AG09309 (cell line): Measurements from ENCODE around the gene OR7G2.
A peak's percentile ranks its signal among the peaks of the same experiment; 100 is the strongest.

Experiments used
- DNase-seq: peaks from one replicate; pipeline ENCODE4 v3.0.0-alpha.2; 2010; ENCODE audit warnings: low read depth
- H3K4me3 ChIP-seq: 2 replicates; pipeline ENCODE4 v1.5.1; 2011; ENCODE audit warnings: mild to moderate bottlenecking, low read depth, low read length, moderate library complexity; ENCODE audit not compliant: control insufficient read depth
- TF ChIP-seq, protein P1 (sequence below): IDR thresholded peaks from 2 replicates; pipeline ENCODE4 v1.5.1; 2011; ENCODE audit warnings: mild to moderate bottlenecking, low read depth, low read length, inconsistent platforms; ENCODE audit not compliant: insufficient read depth, control insufficient read depth; ENCODE audit errors: missing control alignments

OR7G2 gene

DNA sequence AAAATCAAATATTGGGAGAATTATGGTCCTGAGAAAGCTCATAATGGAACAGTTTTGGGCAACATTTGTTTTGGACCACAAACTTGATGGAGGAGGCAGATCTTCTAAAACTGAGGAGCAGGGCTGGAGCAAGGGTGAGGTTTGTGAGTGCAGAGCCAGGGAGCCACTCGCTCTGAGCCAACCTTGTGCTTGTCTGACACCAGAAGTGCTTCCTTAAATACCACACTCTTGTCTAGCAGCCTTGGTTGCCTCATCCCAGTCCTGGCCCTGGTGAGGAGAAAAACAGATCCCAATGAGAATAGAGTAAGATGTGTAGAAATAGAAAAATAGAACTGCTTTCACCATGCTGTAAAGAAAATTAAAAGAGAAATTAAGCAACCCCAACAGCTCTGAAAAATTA, 39.6 kb upstream of the OR7G2 start:
- H3K4me3 ChIP-seq = no peak overlapping the region
- no peak for DNase-seq
- TF ChIP-seq, protein P1, sequence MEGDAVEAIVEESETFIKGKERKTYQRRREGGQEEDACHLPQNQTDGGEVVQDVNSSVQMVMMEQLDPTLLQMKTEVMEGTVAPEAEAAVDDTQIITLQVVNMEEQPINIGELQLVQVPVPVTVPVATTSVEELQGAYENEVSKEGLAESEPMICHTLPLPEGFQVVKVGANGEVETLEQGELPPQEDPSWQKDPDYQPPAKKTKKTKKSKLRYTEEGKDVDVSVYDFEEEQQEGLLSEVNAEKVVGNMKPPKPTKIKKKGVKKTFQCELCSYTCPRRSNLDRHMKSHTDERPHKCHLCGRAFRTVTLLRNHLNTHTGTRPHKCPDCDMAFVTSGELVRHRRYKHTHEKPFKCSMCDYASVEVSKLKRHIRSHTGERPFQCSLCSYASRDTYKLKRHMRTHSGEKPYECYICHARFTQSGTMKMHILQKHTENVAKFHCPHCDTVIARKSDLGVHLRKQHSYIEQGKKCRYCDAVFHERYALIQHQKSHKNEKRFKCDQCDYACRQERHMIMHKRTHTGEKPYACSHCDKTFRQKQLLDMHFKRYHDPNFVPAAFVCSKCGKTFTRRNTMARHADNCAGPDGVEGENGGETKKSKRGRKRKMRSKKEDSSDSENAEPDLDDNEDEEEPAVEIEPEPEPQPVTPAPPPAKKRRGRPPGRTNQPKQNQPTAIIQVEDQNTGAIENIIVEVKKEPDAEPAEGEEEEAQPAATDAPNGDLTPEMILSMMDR = no peak

DNA sequence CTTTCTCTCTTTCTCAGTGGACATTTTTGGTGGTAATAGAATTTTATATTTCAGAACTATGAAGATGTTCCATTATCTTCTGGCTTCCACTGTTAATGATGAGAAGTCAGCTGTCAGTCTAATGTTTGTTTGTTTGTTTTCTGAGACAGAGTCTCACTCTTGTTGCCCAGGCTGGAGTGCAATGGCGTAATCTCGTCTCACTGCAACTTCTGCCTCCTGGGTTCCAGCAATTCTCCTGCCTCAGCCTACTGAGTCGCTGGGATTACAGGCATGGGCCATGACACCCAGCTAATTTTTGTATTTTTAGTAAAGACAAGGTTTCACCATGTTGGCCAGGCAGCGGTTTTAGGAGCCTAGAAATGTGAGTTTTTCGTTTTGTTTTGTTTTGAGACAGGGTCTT, 37.6 kb upstream of the OR7G2 start:
- no peak overlapping the region for H3K4me3 ChIP-seq
- TF ChIP-seq, protein P1 = no peak
- no peak for DNase-seq

DNA sequence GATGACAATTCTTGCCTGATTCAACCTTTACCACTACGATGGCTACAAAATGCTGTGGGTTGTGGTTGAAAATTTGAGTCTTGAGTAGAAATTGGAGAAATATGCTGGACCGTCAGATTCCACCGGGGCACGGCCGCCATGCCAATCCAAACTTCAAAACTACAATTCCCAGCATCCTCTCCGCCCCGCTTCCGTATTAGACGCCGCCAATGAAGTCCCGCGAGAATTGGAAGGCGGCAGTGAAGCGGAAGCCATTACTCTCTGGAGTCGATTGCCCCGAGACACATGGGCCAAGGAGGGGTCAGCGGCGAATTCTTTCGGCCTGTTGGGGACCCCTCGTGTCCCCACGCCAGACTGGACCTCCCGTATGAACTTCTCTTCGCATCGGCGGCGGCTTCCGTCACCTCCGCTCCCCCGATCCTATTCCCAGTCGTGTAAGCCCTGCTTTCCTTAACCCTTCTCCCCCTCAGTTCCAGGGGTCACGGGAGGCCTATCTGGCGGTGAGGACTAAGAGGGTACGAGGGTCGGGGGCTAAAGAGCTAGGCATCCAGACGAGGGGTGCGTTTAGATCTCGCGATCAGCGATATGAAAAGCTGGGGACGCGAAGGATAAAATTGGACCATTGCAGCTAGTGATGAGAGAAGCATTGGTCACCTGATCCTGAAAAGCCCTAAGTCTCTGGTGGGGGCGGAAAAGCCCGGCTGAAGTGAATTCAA, 33.0 kb upstream of the OR7G2 start, which contains the start of gene ZNF317:
Gene ZNF317 (plus strand): TSS at position 239 of the 716 bp plus-strand sequence. CDS start 15,620 bp downstream, outside the sequence.
- peak; percentile 57 for DNase-seq
- TF ChIP-seq, protein P1 = no peak
- peak within 1 kb of the TSS; percentile 72 for H3K4me3 ChIP-seq

DNA sequence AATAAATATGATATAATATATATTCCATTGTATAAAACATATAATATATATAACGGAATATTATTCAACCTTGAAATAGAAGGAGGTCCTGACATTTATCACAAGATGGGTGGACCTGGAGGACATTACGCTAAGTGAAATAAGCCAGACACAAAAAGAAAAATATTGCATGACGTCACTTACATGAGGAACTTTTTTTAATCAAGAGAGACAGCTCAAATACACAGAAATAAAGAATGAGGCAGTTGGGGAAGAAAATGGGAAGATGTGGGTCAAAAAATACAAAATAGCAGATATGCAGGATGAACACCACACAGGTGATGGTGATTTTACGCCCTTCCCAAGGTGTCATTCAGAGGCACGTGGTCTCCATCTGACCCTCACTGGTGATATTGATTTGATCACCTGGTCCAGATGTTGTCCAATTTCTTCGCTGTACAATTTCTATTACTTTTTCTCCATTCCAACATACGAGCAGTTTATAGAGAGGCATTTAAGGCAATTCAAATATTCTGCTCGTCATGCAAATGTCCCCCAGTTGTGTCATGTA, 32.4 kb upstream of the OR7G2 start:
- TF ChIP-seq, protein P1 = no peak
- DNase-seq = no peak
- H3K4me3 ChIP-seq = peak overlapping the region; percentile 72

DNA sequence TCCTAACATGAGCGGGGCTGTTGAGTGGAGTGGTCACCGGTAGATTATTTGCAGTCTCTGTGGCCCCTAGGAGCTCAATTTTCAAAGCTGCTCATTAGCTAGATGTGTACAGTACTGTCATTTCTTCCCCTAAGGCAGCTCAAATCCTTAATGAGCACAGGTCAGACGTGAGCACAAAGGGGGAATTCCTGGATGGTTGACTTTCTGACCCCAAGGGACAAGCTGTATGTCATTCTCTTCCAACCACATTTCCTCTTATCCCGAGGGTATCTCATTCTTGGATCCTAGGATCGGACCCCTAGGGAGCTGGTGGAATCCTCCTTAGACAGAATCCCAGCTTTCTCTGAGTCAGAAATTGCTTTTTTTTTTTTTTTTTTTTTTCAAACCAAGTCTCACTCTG, 25.1 kb upstream of the OR7G2 start:
- no peak overlapping the region for H3K4me3 ChIP-seq
- TF ChIP-seq, protein P1 = no peak
- DNase-seq = no peak

DNA sequence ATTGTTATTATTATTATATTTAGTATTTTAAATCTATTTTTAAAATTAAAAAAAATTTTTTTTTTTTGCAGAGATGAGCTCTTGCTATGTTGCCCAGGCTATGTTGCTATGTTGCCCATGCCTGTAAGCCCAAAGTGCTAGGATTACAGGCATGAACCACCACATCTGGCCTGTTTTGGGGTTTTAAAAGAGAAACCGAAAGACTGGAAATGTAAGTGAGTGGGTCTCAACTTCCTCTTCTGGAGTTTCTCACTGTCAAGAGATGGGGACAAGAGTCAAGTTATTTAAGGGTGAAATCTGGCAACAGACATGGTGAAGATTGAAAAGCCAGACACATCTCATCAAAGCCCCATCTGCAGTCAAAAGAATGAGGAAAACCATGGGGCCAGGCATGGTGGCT, 23.7 kb upstream of the OR7G2 start:
- TF ChIP-seq, protein P1 = no peak
- DNase-seq = no peak
- H3K4me3 ChIP-seq = no peak overlapping the region

DNA sequence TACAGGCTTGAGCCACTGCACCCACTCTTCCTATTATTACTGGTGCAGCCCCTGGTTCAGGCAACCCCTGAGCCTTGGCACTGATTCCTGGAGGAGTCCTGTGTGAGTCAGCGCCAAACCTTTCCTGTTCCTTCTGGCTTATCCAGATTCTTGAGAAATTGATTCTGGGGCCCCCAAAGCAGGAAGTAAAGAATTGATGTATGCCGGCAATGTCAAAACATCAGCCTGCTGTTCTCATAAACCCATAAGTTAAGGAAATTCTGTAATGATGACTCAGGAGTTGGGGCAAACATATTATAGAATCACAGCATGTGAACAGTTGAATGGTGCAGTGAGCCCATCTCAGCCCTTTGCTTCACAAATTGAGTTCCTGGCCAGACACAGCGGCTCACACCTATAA, 20.9 kb upstream of the OR7G2 start:
- no peak overlapping the region for H3K4me3 ChIP-seq
- TF ChIP-seq, protein P1 = no peak
- no peak for DNase-seq
